ENCODE measurements around the gene ZNF563. TPM values are rescaled to one million over a fixed set of nuclear protein-coding genes. Genes with fewer than 3 reads are reported as not detected.

The ZNF563 gene
- total RNA-seq: 4.7 and 5.0 TPM in 2 replicates

DNA sequence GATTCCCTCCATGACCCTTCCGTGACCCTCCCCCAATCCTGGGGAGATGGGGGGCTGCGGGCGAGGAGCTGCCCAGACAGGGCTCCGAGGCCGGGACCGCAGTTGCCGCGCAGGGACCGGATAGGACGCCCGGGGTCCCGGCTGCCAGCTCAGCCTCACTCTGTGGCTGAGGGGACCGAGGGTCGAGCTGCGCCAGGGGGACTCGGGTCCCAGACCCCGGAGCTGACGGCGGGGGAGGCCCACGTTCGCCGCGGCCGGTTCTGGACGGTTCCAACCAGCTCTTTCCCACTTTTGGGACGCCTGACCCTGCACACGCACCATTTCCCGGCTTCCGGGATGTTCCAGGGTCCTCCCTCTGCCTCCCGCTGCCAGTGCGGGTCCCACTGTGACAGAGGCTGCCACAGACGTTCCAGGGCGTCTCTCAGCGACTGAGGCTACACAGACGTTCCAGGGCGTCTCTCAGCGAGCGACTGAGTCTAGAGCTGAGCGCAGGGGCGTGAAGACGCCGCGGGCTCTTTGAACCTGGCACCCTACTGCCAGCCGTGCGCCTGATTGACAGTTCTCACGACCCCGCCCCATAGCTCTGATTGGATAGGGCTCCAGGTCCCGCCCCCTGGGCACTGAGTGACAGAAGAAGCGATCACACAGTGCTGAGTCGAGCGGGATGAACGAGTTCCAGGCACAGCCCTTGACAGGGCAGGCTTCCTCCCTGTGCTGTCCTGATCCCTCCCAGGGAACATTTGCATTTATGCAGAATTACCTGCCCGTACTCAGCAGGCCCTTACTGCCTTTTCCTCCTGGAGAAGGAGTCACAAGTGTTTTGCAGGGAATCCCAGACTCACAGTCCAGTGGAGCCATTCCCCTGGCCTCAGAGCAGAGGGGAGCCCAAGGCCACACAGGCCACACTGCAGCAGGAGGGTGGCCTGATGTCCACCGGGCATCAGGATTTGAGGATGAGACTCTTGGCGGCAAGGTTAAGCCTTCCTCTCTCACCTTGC lies at the start of gene ZNF563:
Gene ZNF563 (minus strand): TSS at position 472 of the 998 bp plus-strand sequence. CDS start 151 bp downstream, at position 321.

DNA sequence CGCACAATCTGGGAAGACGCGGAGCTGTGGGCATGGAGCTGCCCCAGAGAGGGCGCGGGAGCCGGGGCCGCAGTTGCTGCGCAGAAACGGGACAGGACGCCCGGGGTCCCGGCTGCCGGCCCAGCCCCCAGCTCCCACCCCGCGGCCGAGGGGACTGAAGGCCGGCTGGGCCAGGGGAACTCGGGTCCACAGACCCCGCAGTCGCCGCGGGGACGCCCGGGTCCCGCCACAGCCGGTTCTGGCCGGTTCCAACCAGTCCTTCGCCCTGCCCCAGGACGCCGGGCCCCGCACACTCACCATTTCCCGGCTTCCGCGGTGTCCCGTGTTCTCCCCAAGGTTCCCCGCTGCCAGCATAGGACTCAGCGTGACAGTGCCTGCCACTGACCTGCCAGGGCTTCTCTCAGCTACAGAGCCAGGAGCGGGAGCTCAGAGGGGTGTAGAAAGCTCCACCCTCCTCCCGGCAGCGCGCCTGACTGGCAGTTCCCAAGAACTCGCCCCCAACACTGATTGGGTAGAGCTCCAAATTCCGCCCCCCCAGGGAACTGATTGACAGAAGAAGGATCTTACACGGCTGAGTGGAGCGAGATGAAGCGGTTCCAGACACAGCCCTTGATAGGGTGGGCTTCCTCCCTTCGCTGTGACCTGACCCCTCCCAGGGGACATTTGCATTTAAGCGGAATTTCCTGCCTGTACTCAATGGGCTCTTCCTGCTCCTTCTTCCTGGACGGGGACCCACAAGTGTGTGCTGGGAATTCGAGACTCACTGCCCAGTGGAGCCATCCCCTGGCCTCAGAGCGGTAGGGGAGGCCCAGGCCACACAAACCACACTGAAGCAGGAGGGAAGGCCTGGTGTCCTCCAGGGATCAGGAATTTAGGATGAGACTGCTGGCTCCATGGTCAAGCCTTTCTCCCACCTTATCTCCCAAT lies 32.1 kb upstream of the ZNF563 start, which contains the start of gene ZNF442:
Gene ZNF442 (minus strand): TSS at position 448 of the 927 bp plus-strand sequence. CDS start 2,052 bp downstream, outside the sequence.

GRCh38 chr19:12294249-12295158 lies 38.9 kb downstream of the ZNF563 start, which contains the start of gene ZNF44:
TSS of gene ZNF44 (minus strand) at chr19:12294883. CDS start at chr19:12294694, 189 bp downstream.

Other genes with a start within 250 kb of the ZNF563 start
- gene ZNF20, start 193.3 kb downstream of the ZNF563 start, total RNA-seq: 4.6 and 5.5 TPM in 2 replicates
- 9.2 and 9.3 TPM in 2 replicates for gene ZNF625, start 176.9 kb downstream of the ZNF563 start, total RNA-seq
- 6.6 and 7.4 TPM in 2 replicates for gene ZNF136, start 170.5 kb downstream of the ZNF563 start, total RNA-seq
- gene ZNF44, start 38.8 kb downstream of the ZNF563 start, total RNA-seq: 8.0 and 8.4 TPM in 2 replicates
- gene ZNF442, start 32.0 kb upstream of the ZNF563 start, total RNA-seq: 2.4 and 3.5 TPM in 2 replicates
- gene ZNF799, start 67.6 kb upstream of the ZNF563 start, total RNA-seq: 2.2 and 2.5 TPM in 2 replicates
- gene ZNF443, start 107.4 kb upstream of the ZNF563 start, total RNA-seq: 1.5 and 2.0 TPM in 2 replicates
- gene ZNF709, start 151.2 kb upstream of the ZNF563 start, total RNA-seq: 2.3 and 3.5 TPM in 2 replicates
- 7.4 and 8.5 TPM in 2 replicates for gene ZNF564, start 217.8 kb upstream of the ZNF563 start, total RNA-seq

Data from smooth muscle cell of the pulmonary artery (primary cell).